ENCODE measurements around the gene SLC6A2.
"Not testable (repeated sequence)": the region's sequence is repeated elsewhere in the genome, so short reads cannot be mapped to it uniquely, and the experiment has no call there.

SLC6A2 gene

DNA sequence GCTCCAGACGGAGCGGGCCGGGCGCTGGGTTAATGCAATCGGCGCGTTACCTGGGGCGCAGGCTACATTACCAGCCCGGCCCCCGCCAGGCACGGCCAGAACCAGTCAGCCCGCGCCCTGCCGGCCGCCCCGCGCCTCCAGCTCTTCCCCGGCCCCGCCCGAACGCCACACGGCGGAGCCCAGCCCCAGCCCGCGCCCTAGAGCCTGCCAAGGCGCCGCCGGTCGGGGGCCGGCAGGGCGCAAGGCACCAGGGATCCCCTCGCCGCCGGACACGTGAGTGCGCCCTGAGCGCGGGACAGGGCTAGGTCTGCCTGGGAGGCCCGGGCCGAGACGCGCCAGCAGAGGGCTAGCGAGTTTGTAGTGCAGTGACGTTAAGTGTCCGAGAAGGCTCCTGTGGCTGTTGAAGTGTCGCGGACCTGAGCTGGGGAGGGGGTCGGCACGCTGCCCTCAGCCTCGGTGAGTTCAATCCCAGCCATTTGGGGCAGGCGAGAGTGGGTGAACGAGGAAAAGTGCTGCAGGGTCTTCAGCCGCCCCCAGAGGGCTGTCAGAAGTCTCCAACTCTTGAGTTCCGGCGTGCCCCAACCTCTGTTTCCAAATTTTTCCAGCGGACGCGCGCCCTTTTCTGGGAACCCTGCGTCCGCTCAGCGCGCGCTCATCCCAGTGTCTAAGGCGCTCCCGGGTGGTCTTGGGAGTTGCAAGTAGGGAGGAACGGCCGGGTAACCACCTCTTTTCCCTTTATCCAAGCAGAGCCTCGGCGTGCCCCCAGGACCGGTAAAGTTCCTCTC, at the start of gene SLC6A2:
TSS of gene SLC6A2 (plus strand) at position 92 of the 785 bp plus-strand sequence. CDS start 707 bp downstream, outside the sequence.
- no peak for DNase-seq

DNA sequence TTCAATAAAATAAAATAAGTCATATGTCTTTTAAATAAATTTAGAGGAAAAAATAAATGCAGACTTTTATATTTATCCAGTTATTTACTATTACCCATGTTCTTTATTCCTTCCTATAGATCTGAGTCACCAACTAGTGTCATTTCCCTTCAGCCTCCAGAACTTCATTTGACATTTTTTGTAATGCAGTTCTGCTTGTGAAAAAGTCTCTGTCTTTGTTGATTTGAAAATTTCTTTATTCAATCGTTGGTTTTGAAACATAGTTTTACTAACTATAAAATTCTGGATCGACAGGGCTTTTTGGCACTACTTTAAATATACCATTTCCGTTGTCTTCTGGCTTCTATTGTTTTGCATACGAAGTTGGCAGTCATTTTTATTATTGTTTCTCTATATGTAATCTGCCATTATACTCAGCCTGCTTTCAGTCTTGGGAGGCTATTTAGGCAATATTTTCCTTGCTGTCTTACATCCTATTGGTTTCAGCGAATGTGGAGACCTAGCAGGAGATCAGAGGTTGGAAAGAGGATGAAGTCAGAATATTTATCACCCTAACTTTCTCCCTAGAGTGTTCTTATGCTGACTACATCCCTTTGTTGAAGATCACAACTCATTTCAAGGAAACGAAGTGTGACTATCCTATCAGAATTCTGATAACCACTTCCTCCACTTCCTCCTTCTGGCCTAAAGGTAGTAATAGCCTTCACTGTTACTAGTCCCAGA, 42.0 kb upstream of the SLC6A2 start:
- DNase-seq, result no peak

DNA sequence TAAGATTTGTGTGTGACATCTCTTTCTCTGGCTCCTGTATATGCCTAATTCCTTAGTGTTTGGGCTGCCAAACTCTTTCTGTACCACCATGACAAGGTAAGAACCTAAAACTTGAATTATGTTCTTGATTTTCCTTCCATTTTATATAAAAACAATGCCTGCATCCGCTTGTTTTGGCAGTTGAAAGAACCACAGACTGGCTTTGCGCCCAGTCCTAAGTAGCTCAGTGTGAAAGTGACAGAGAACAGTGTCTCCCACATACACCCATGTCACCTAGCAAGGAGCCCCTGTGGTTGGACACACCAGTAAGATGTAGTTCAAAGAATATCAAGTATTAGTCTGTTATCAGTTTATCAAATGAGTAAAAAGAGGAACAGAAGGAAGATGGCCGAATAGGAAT, 40.7 kb upstream of the SLC6A2 start:
- DNase-seq, result no peak

DNA sequence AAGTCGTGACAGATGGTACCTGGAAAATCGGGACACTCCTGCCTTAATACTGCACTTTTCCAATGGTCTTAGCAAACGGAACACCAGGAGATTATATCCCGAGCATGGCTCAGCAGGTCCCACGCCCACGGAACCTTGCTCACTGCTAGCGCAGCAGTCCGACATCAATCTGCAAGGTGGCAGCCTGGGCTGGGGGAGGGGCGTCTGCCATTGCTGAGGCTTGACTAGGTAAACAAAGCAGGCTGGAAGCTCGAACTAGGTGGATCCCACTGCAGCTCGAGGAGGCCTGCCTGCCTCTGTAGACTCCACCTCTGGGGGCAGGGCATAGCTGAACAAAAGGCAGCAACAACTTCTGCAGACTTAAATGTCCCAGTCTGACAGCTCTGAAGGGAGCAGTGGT, 40.1 kb upstream of the SLC6A2 start:
- not testable (repeated sequence) for DNase-seq

DNA sequence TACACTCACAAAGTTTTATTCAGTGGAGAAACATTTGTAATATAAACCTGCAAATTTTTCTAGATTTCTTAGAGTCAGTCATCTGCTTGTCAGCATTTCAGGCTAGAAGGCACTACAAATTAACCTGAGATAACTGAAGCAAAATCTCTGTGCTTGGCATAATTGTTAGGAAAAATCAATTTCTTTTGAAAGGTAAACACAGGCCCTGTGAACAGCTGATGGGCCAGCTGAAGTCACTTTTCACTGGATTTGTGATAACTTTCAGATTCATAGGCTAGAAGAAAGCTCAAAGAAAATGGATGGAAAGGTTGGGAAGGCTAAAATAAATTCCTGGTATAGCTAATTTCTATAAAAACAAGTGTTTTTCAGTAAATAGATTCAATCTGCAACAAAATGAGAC, 34.0 kb upstream of the SLC6A2 start:
- no peak for DNase-seq

DNA sequence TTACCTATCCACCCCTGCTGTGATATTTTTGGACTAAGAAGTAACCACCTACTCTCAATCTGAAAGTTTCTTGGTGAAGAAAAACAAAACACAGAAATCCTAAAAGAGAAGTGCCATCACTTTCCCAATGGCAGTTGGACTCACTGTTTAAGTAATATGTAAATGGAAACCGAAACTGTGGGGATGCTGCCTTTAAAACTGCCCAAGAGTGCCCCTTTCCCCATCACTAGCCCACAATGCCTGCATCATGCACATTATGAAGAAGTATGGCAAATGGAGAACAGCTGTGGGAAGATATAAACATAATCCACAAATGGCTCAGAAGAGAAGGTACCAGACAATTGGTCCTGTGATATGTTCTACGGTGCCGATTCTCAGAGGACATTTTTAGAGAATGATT, 33.5 kb upstream of the SLC6A2 start:
- DNase-seq, result no peak

DNA sequence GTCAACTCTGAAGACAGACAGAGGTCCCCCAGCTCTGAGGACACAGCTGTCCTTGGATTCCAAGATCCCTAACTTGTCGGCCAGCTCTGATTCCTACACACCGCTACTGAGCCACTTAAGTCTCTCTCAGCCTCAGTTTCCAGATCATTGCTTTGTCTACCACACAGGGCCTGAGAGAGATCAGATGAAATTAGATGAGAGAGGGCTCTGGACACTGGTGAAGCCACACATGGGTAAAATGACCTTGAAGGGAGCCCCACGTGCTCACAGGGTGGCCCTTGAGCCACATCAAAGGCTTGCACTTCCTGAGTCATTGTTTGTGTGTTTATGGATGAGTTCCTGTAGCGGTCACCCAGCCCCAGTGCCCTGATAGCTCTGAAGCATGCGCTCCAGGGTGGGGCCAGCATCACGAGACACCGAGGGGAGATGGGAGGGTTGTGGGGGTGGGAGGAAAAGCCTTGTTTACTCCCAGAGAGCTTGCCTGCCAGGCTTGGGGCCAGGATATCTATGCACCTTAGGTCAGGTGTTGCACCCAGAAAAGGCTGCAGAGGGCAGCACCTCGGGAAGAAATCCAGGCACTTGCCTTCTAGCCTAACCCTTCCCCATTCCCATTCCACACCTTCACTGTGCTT, 32.7 kb upstream of the SLC6A2 start:
- no peak for DNase-seq

DNA sequence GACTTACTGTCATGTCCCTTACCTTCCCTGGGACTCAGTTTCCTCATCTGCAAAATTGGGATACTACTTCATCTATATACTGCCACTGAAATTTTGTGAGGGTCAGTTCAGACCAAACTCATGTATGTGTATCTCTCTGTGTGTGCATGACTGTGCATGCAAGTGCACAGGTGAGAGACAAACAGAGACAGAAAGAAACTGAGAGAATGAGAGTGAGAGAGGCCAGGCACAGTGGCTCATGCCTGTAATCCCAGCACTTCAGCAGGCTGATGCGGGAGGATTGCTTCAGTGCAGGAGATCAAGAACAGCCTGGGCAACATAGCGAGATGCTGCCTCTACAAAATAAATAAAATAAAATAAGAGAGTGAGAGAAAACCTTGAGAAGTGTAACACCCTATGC, 32.1 kb upstream of the SLC6A2 start:
- no peak for DNase-seq

DNA sequence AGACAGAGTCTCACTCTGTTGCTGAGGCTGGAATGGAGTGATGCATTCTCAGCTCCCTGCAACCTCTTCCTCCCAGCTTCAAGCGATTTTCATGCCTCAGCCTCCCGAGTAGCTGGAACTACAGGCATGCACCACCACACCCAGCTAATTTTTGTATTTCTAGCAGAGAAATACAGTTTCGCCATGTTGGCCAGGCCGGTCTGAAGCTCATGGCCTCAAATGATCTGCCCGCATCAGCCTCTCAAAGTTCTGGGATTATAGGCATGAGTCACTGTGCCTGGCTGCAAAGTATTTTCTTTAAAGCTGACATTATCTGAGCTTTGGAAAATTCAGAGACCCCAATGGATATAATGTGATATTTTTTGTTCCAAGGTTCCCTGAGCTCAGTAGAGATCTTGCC, 31.1 kb upstream of the SLC6A2 start:
- DNase-seq, result no peak

DNA sequence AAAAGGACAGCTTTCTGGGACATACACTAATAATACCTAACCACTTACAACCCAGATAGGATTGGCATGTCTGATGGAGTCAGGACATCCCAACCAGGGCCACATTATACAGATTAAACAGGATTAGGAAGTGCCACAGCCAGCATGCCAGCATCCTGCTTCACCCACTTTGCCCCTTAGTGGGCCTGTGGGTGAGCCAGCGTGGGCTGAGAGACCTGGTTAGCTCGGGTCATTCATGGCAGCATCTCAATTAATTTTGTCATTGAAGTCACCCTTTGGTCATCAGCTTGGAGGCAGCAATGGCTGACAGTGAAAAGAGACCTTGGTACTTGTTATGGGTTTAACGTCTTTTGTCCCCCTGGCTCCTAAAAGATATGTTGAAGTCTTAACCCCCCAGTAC, 29.9 kb upstream of the SLC6A2 start:
- no peak for DNase-seq

DNA sequence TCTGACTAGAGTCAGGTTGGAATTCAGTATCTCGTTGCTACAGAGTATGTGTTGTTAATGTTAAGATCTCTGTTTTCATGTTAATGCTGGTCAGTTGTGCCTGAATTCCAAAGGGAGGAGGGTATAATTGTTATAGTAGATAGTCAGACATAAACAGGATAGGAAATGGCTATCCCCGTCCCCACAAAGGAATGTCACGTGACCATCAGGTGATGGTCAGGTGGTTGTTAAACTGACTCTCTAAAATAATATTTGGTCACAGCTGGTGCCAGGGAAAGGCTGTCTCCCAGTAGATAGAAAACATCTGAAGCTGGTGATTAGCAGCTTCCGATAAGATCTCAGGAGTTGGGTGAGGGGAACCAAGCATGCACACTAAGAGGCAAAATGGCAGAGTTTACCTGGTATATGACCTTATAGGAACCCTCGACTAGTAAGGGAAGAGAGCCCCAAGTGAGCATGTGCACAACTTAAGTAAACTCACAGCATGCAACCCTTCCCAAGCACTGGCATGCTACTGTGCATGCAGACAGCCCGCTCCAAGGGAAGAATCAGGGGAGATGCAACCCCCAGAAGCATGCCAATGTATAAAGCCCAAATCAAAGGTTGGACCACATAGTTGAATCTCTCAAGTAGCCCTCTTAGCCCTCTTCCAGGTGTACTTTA, 27.4 kb upstream of the SLC6A2 start:
- no peak for DNase-seq

DNA sequence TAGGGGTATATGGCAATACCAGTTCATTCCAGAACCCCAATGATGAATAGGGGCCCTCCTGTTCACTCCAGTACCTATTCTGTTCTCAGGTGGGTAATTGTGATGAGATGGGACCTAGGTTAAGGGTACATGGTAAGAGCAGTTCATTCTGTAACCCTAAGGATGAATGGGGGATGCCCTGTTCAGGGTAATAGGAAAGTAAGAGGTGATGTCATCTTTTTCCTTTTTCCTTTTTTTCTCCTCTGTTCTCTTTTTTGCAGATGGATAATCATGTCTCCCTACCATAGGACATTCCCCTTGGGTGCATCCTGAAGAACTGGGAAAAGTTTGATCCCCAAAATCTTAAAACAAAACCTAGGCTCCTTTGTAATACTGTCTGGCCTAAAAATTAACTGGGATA, 25.0 kb upstream of the SLC6A2 start:
- no peak for DNase-seq

DNA sequence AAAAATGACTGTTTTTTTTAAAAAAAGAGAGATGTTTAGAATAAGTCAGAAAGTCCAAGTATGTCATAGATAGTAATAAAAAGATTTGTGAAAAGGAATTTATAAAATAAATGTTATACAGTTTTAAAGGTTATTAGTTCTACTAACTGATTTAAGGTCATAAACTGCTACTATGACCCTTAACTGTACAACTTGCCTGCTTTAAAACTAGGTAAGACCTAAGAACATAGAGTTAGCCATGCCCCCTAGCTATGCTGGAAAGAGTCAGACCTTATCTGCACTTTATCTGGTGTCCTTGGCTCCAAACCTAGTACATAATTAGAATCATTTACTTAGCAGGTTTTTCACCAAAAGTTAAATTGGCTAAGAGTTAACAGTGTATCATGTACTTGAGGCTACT, 23.5 kb upstream of the SLC6A2 start:
- DNase-seq, result no peak

DNA sequence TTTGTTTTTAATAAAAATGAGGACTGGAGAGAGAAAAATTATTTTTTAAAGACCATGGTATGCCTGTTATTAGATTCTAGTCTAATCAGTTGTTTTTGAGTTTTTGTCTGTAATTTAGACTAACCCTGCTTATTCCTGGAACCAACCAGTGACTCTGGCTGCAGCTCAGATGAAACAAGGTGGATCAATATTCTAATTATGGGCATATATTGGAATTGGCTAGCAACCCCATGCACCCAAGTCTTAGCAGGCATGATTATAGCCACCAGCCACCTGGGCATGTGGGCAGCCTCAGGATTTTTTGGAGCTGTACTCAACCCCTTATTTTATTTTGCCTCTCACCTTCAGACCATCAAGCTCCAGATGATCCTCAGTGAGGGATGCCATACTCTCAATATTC, 21.6 kb upstream of the SLC6A2 start:
- no peak for DNase-seq

DNA sequence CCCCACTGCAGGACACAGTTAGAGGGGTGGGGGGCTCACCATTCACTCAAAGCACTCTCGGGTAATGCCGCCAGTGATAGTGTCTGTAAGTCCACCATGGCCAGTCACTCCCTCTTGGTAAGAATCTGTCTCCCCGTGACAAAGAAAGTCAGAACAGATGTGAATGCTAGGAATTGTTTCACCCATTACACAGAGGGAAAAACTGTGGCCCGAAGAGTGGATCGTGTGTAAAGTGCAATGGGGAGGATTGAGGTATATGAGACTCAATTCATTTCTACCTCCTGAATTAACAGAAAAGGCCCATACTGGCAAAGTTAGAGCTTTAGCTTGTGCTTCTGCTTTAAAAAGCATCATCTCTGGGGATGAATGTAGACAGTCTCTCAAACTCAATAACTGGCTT, 17.5 kb upstream of the SLC6A2 start:
- DNase-seq, result no peak

DNA sequence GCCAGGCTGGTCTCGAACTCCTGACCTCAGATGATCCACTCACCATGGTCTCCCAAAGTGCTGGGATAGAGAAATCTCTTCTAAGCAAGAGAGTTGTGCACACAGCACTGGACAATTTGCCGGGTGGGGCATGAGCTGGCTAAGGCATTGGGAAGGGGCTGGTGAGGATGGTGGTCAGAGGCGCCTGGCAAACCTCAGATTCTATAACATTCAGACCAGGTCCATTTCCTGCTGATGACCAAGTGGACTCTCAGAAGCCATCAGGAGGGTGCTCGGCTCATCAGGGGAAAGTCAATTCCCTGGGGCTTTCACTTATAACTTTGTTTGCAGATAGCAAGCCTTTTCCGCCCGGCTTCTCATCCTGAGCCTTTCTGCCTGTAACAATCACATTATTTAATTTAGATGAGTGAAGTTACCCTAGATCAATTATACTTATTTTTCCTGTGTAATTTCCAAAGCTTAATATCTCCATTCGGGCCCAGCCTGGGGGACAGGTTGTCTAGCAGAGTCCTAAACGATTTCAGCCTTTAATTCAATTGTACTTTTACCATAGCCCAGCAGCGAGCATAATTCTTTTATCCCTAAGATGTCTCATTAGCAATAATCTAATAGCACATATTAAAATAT, 15.0 kb upstream of the SLC6A2 start:
- DNase-seq, result no peak

DNA sequence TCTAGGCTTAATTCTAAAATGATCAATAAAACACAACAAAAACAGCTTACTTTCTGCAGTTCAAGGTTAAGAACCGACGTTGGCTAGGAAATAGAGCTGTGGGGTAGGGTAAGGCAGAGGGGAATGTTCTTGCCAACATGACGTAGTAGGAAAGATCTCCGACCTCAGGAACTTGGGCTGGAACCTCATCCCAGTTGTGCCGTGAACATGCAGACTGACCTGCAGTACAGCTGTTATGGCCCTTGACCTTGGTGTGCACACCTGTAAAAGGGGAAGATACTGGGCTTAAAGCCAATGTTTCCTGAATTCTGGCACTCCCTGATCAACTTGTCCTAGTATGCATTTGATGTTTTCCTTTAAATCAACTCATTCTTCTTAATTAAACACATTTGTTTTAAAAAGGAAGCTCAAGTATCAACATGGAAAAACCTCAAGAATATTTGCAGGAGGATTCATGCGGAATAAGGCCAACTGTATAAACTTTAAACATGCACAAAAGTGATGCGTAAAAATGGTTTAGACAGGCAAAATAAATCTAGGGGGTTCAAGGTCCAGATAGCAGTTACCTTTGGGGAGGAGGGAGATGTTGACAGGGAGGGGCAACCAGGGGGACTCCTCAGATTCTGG, 14.2 kb upstream of the SLC6A2 start:
- no peak for DNase-seq

DNA sequence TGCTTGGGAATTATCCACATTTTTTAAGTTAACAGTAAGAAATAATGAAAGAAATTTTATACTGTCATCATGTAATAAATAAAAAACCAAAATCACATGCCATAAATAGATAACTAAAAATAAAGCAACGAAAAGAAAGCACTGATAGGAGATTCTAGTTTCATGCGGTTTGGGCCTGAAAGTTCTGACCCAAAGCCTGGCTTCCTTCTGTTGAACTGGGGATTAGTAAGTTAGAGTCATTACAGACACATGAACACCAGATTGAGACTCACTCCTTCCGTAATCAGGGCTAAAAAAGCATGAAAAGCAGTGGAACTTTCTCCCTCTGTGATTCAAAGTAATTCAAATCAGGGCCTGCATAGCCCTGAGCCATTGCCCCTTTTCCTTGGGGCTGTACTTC, 13.2 kb upstream of the SLC6A2 start:
- no peak for DNase-seq

DNA sequence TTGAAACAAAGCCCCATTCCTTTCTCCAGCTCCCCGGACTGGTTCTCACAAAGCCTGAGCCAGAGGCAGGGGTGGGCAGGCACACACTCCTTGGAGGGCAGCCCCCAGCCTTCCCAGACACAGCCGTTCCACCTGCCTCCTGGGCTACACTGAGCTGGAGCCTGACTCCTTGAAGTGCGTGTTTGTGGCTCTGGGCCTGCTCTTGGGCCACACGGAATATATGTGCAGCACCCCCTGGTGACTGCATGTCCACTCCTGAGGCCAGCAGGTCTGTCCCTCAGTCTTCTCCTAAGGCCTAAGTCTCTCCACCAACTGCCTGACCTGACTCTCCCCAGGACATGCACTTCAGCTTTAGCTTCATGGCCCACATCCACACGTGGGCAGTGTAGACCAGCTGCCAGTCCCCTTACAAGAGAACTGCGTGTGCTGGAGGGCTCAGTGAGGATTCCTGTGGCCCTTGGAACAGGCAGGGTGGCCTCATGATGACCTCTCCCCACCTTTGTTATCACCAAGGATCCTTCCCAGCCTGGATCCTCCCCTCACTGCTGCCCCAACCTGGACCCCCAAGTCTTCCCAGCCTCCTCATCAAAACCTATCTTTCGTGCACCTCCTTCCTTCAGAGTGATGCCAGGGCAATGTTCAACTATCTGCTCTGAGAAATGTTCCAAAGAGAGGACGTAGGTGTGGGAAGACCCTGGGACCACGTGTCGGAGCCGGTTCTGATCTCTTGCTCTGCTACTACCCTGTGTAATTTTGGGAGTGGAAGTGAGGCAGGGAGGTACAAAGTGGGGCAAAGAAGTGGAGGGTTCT, 12.4 kb upstream of the SLC6A2 start:
- DNase-seq, result no peak

DNA sequence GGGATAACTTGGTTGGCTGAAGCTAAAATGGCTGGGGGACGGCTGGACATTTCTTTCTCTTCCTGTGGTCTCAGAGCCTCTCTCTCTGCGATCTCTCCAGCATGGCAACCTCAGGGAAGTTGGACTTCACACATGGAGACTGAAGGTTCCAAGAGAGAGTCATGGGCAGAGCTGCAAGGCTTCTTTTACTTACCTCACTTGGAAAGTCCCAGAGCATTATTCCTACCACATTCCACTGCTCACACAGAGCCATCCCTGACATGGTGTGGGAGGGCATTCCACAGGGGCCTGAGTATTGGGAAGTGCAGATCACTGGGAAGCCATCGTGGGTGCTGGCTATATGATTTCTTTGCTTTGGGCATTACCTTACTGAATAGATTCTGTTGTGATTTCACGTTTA, 9.8 kb upstream of the SLC6A2 start:
- no peak for DNase-seq

Measured in anterior cingulate cortex (tissue), 58 donors.